MM.1S (cell line): ENCODE data around the gene CCDC159.

Experiments used
- DNase-seq: peaks from one replicate; pipeline ENCODE4 v3.0.0-alpha.2; 2015
- H2AFZ ChIP-seq: fragments of 300-600 bp; sonication (generic); 2 replicates; pipeline ENCODE4 v1.6.0; 2016; ENCODE audit warnings: antibody characterized with exemption, low read length
- H3F3A ChIP-seq: fragments of 300-600 bp; sonication (generic); 2 replicates; pipeline ENCODE4 v1.6.1; 2016; ENCODE audit warnings: mild to moderate bottlenecking, antibody characterized with exemption, low read length, moderate library complexity, mixed read lengths; ENCODE audit not compliant: insufficient read depth
- H3K27ac ChIP-seq: fragments of 300-600 bp; sonication (generic); 2 replicates; pipeline ENCODE4 v1.5.1; 2016; ENCODE audit warnings: mild to moderate bottlenecking, low read length
- H3K27me3 ChIP-seq: fragments of 300-600 bp; sonication (generic); replicated peaks from 2 replicates; pipeline ENCODE4 v1.6.0; 2016; ENCODE audit warnings: low read length; ENCODE audit not compliant: insufficient read depth
- H3K36me3 ChIP-seq: fragments of 300-600 bp; sonication (generic); replicated peaks from 2 replicates; pipeline ENCODE4 v1.6.1; 2016; ENCODE audit warnings: mild to moderate bottlenecking, low read length, mixed read lengths; ENCODE audit not compliant: insufficient read depth
- H3K4me1 ChIP-seq: fragments of 300-600 bp; sonication (generic); 2 replicates; pipeline ENCODE4 v1.6.1; 2016; ENCODE audit warnings: low read length, mixed read lengths
- H3K4me2 ChIP-seq: fragments of 300-600 bp; sonication (generic); 2 replicates; pipeline ENCODE4 v1.6.0; 2016; ENCODE audit warnings: low read depth, low read length
- H3K4me3 ChIP-seq: fragments of 300-600 bp; sonication (generic); 2 replicates; pipeline ENCODE4 v1.5.1; 2016; ENCODE audit warnings: low read length, mixed read lengths
- H3K79me2 ChIP-seq: fragments of 300-600 bp; sonication (generic); 2 replicates; pipeline ENCODE4 v1.6.1; 2016; ENCODE audit warnings: mixed run types, low read length, mixed read lengths
- H3K9ac ChIP-seq: fragments of 300-600 bp; sonication (generic); 2 replicates; pipeline ENCODE4 v1.6.1; 2016; ENCODE audit warnings: low read length, mixed read lengths
- H3K9me2 ChIP-seq: fragments of 300-600 bp; sonication (generic); replicated peaks from 2 replicates; pipeline ENCODE4 v1.6.1; 2016; ENCODE audit warnings: mild to moderate bottlenecking, low read length, mixed read lengths; ENCODE audit not compliant: insufficient read depth
- H3K9me3 ChIP-seq: fragments of 300-600 bp; sonication (generic); replicated peaks from 2 replicates; pipeline ENCODE4 v1.6.1; 2016; ENCODE audit warnings: mild to moderate bottlenecking, low read length, mixed read lengths; ENCODE audit not compliant: insufficient read depth
- H4K20me1 ChIP-seq: fragments of 300-600 bp; sonication (generic); 2 replicates; pipeline ENCODE4 v1.6.1; 2016; ENCODE audit warnings: mild to moderate bottlenecking, low read length, moderate library complexity, mixed read lengths; ENCODE audit not compliant: insufficient read depth
- EZH2 ChIP-seq: fragments of 300-600 bp; sonication (generic); optimal IDR thresholded peaks from 2 replicates; pipeline ENCODE3; 2017; ENCODE audit warnings: low read depth, mild to moderate bottlenecking, antibody characterized with exemption, low read length, mixed read lengths
- EZH2phosphoT487 ChIP-seq: fragments of 300-600 bp; sonication (generic); IDR thresholded peaks from 2 replicates; pipeline ENCODE4 v1.6.1; 2018; ENCODE audit warnings: antibody characterized with exemption, low read length
- TF ChIP-seq, protein P1 (sequence below): fragments of 300-600 bp; sonication (generic); IDR thresholded peaks from 2 replicates; pipeline ENCODE4 v1.5.1; 2016; ENCODE audit warnings: antibody characterized with exemption, low read length, mixed read lengths

The CCDC159 gene

GRCh38 chr19:11384778-11385129 lies 38.4 kb downstream of the CCDC159 start:
- TF ChIP-seq EZH2 (no peak), EZH2phosphoT487 (no peak)
- TF ChIP-seq, protein P1, sequence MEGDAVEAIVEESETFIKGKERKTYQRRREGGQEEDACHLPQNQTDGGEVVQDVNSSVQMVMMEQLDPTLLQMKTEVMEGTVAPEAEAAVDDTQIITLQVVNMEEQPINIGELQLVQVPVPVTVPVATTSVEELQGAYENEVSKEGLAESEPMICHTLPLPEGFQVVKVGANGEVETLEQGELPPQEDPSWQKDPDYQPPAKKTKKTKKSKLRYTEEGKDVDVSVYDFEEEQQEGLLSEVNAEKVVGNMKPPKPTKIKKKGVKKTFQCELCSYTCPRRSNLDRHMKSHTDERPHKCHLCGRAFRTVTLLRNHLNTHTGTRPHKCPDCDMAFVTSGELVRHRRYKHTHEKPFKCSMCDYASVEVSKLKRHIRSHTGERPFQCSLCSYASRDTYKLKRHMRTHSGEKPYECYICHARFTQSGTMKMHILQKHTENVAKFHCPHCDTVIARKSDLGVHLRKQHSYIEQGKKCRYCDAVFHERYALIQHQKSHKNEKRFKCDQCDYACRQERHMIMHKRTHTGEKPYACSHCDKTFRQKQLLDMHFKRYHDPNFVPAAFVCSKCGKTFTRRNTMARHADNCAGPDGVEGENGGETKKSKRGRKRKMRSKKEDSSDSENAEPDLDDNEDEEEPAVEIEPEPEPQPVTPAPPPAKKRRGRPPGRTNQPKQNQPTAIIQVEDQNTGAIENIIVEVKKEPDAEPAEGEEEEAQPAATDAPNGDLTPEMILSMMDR = no peak
- no peak overlapping the region for H3K4me3 ChIP-seq
- H3K4me1 ChIP-seq = peaks cover 17% of the 10 kb centered on the region
- no peak overlapping the region for H3K27ac ChIP-seq
- H3F3A ChIP-seq = peaks cover 20% of the 10 kb centered on the region; the same call in 1 of the 2 replicates
- no peaks in the 10 kb centered on the region for H3K36me3 ChIP-seq
- no peaks in the 10 kb centered on the region for H3K9me3 ChIP-seq
- H3K4me2 ChIP-seq = no peak overlapping the region
- H3K79me2 ChIP-seq = peaks cover 4% of the 10 kb centered on the region; the same call in 1 of the 2 replicates
- H4K20me1 ChIP-seq = no peaks in the 10 kb centered on the region
- H2AFZ ChIP-seq = no peak overlapping the region
- H3K9ac ChIP-seq = no peak overlapping the region
- DNase-seq = no peak
- H3K27me3 ChIP-seq = peaks cover 33% of the 10 kb centered on the region
- H3K9me2 ChIP-seq = no peaks in the 10 kb centered on the region

GRCh38 chr19:11387162-11388034 lies 41.1 kb downstream of the CCDC159 start:
- Histone ChIP-seq H3K9me3 (no peaks in the 10 kb centered on the region), H3K4me3 (no peak overlapping the region), H2AFZ (no peak overlapping the region), H3K4me2 (no peak overlapping the region), H3F3A (no peaks in the 10 kb centered on the region), H4K20me1 (no peaks in the 10 kb centered on the region), H3K79me2 (no peaks in the 10 kb centered on the region), H3K4me1 (peaks cover 11% of the 10 kb centered on the region; the same call in 1 of the 2 replicates), H3K27ac (no peak overlapping the region), H3K9me2 (no peaks in the 10 kb centered on the region), H3K36me3 (no peaks in the 10 kb centered on the region), H3K9ac (no peak overlapping the region), H3K27me3 (peaks cover 51% of the 10 kb centered on the region)
- DNase-seq = no peak
- TF ChIP-seq, protein P1 = no peak
- TF ChIP-seq EZH2 = no peak
- no peak for TF ChIP-seq EZH2phosphoT487

DNA sequence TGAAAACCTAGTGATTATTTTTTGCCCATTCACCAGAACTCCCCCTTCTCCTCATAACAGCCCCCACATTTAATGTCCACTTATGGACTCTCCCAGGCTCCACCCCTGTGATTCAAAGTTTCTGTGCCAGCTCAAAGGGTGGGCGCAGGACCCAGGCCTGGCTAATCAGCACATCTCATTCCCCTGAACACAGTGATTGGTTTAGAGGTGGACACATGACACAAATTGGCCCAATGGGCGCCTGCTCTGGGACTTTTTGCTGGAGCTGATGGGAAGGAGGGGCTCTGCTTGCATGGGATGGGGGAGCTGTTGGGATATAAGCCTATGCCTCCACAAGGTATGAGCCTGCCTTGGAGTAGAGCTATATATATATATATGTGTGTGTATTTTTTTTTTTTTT lies 44.0 kb downstream of the CCDC159 start:
- Histone ChIP-seq H3K27me3 (peaks cover 56% of the 10 kb centered on the region), H3K9ac (no peak overlapping the region), H3K36me3 (no peaks in the 10 kb centered on the region), H3K4me1 (no peaks in the 10 kb centered on the region), H3K79me2 (no peaks in the 10 kb centered on the region), H3K4me3 (no peak overlapping the region), H3F3A (no peaks in the 10 kb centered on the region), H3K9me3 (no peaks in the 10 kb centered on the region), H2AFZ (no peak overlapping the region), H3K27ac (no peak overlapping the region), H4K20me1 (no peaks in the 10 kb centered on the region), H3K4me2 (no peak overlapping the region), H3K9me2 (no peaks in the 10 kb centered on the region)
- DNase-seq = no peak
- TF ChIP-seq EZH2phosphoT487 (no peak), EZH2 (no peak)
- TF ChIP-seq, protein P1 = no peak
